PC-9 (cell line): ENCODE measurements around the gene RAB31. TPM values are rescaled to one million over a fixed set of nuclear protein-coding genes. Genes with fewer than 3 reads are reported as not detected.

ENCODE experiments used
- BruUV-seq: library from RNA; stranded (reverse); fragments of 400-500 nt; replicated peaks from 2 replicates; lab custom pipeline; 2021; lab: Mats Ljungman, UMichigan
- CTCF ChIA-PET: fragments of 300-600 bp; sonication (Branson Sonifier 250); formaldehyde crosslinking; loops from one replicate; lab custom pipeline; 2022; ENCODE audit warnings: antibody characterized with exemption; lab: Charles Lee
- POLR2A ChIA-PET: fragments of 300-600 bp; sonication (Branson Sonifier 250); formaldehyde crosslinking; loops from one replicate; lab custom pipeline; 2022; ENCODE audit warnings: antibody characterized with exemption; ENCODE audit not compliant: unreplicated experiment; lab: Charles Lee
- DNase-seq, 2 experiments: peaks; one replicate each; pipeline versions ENCODE4 v3.0.0 to v3.0.0-alpha.2; 2015 to 2022; ENCODE audit warnings: mixed read lengths in 1 of 2
- H2AFZ ChIP-seq: fragments of 200-600 bp; sonication (generic); 2 replicates; pipeline ENCODE4 v1.8.1; 2017; ENCODE audit warnings: antibody characterized with exemption
- H3F3A ChIP-seq: fragments of 200-600 bp; sonication (generic); 2 replicates; pipeline ENCODE4 v1.8.1; 2017; ENCODE audit warnings: antibody characterized with exemption, mild to moderate bottlenecking, low read depth; ENCODE audit not compliant: insufficient read depth
- H3K27ac ChIP-seq: fragments of 200-600 bp; sonication (generic); 2 replicates; pipeline ENCODE4 v1.6.1; 2016; ENCODE audit warnings: mixed run types
- H3K27me3 ChIP-seq: fragments of 200-600 bp; sonication (generic); 2 replicates; pipeline ENCODE4 v1.6.1; 2016; ENCODE audit warnings: low read depth, mixed run types; ENCODE audit not compliant: insufficient read depth
- H3K36me3 ChIP-seq: fragments of 200-600 bp; sonication (generic); 2 replicates; pipeline ENCODE4 v1.6.1; 2016; ENCODE audit warnings: low read depth, mixed run types
- H3K4me1 ChIP-seq: fragments of 200-600 bp; sonication (generic); replicated peaks from 2 replicates; pipeline ENCODE4 v1.6.1; 2016; ENCODE audit warnings: mixed run types; ENCODE audit not compliant: insufficient read depth
- H3K4me2 ChIP-seq: fragments of 200-600 bp; sonication (generic); 2 replicates; pipeline ENCODE4 v1.6.1; 2017; ENCODE audit warnings: mixed run types
- H3K4me3 ChIP-seq: fragments of 200-600 bp; sonication (generic); 2 replicates; pipeline ENCODE4 v1.6.1; 2016; ENCODE audit warnings: mixed run types
- H3K79me2 ChIP-seq: fragments of 200-600 bp; sonication (generic); 2 replicates; pipeline ENCODE4 v1.6.1; 2017; ENCODE audit warnings: low read depth, mixed run types
- H3K9me2 ChIP-seq: fragments of 200-600 bp; sonication (generic); 2 replicates; pipeline ENCODE4 v1.8.1; 2017; ENCODE audit warnings: mild to moderate bottlenecking; ENCODE audit not compliant: insufficient read depth
- H3K9me3 ChIP-seq: fragments of 200-600 bp; sonication (generic); 2 replicates; pipeline ENCODE4 v1.8.1; 2016; ENCODE audit warnings: low read depth; ENCODE audit not compliant: insufficient read depth
- H4K20me1 ChIP-seq: fragments of 200-600 bp; sonication (generic); 2 replicates; pipeline ENCODE4 v1.8.1; 2017; ENCODE audit not compliant: insufficient read depth
- CTCF ChIP-seq: fragments of 200-600 bp; sonication (generic); conservative IDR thresholded peaks from 2 replicates; pipeline ENCODE4 v1.6.1; 2017; ENCODE audit warnings: mixed run types, antibody characterized with exemption, mild to moderate bottlenecking, moderate library complexity
- EZH2 ChIP-seq: fragments of 200-600 bp; sonication (generic); IDR thresholded peaks from 2 replicates; pipeline ENCODE4 v1.8.0; 2017; ENCODE audit warnings: antibody characterized with exemption, low read depth
- intact Hi-C: fragments of 100-400 bp; cut with micrococcal nuclease; formaldehyde crosslinking; loops from one replicate; pipeline ENCODE4 v1.10.0; 2022; ENCODE audit not compliant: unreplicated experiment
- total RNA-seq: library from RNA; stranded (reverse); gene quantifications from 2 replicates; pipeline ENCODE4 v1.2.3, GENCODE V29; 2021

The RAB31 gene
- total RNA-seq, 1 experiment from 2014 or later, result 51.0 TPM

- Histone ChIP-seq H2AFZ (no peak overlapping the region), H3K4me2 (peak overlapping the region; percentile 23; the same call in 1 of the 2 replicates), H3F3A (peaks cover 4% of the 10 kb centered on the region; the same call in 1 of the 2 replicates), H3K4me3 (no peak overlapping the region), H3K27ac (no peak overlapping the region; the same call in 1 of the 2 replicates), H3K36me3 (no peaks in the 10 kb centered on the region), H3K79me2 (no peaks in the 10 kb centered on the region), H3K27me3 (no peaks in the 10 kb centered on the region), H3K4me1 (peaks cover 12% of the 10 kb centered on the region), H4K20me1 (no peaks in the 10 kb centered on the region), H3K9me2 (no peaks in the 10 kb centered on the region), H3K9me3 (no peaks in the 10 kb centered on the region)
- TF ChIP-seq EZH2, result no peak
- no peak for TF ChIP-seq CTCF
- no TSS peak for BruUV-seq
- DNase-seq, result no peak
- intact Hi-C loops, result no loop called here
- ChIA-PET POLR2A (interaction anchor here (0.6 to 0.7 kb wide), 3 partner anchors 32 to 134 kb away, joined by 3 to 5 read pairs (median 4); no protein-coding TSS in a partner anchor), CTCF (no interaction called here)
Observed at GRCh38 chr18:9802175-9803062, 94.3 kb downstream of the RAB31 start.

GRCh38 chr18:9803063-9803697, 95.1 kb downstream of the RAB31 start:
- Histone ChIP-seq H3K36me3 (no peaks in the 10 kb centered on the region), H3K4me3 (no peak overlapping the region), H3K9me2 (no peaks in the 10 kb centered on the region), H3K4me1 (peaks cover 16% of the 10 kb centered on the region), H3K4me2 (0 out of 2 replicates have a peak overlapping the region, but pooled peaks have one; percentile 23), H3K79me2 (no peaks in the 10 kb centered on the region), H3F3A (peaks cover 4% of the 10 kb centered on the region; the same call in 1 of the 2 replicates), H3K9me3 (no peaks in the 10 kb centered on the region), H3K27me3 (no peaks in the 10 kb centered on the region), H4K20me1 (no peaks in the 10 kb centered on the region), H2AFZ (no peak overlapping the region), H3K27ac (no peak overlapping the region; the same call in 1 of the 2 replicates)
- DNase-seq, result no peak
- ChIA-PET CTCF (interaction anchor here (0.6 to 0.7 kb wide), 2 partner anchors 101 to 468 kb away, joined by 6 to 7 read pairs; no protein-coding TSS in a partner anchor), POLR2A (interaction anchor here (0.6 to 0.7 kb wide), 2 partner anchors 35 to 133 kb away, joined by 3 to 5 read pairs; no protein-coding TSS in a partner anchor)
- TF ChIP-seq CTCF (no peak), EZH2 (no peak)
- no TSS peak for BruUV-seq
- intact Hi-C loops, result no loop called here
